ENCODE results near the gene MORN1. TPM values are rescaled to one million over a fixed set of nuclear protein-coding genes. Genes with fewer than 3 reads are reported as not detected.

The MORN1 gene
- total RNA-seq, 1 donor from 2014 or later = 12.1 TPM

- TF ChIP-seq CTCF (IDR thresholded peaks at IDR 0.05; ENCODE audit: unreplicated experiment) = no peak
- H3K27me3 Mint-ChIP-seq (ENCODE audit: unreplicated experiment) = peaks cover 7% of the 10 kb centered on the region
- H3K36me3 Mint-ChIP-seq (ENCODE audit: low read depth, unreplicated experiment) = no peaks in the 10 kb centered on the region
- no peak overlapping the region for H3K4me3 Mint-ChIP-seq (ENCODE audit: unreplicated experiment)
- H3K27ac Mint-ChIP-seq (ENCODE audit: unreplicated experiment) = no peak overlapping the region
- no peaks in the 10 kb centered on the region for H3K4me1 Mint-ChIP-seq (ENCODE audit: unreplicated experiment)
- DNase-seq (ENCODE audit: low spot score) = no peak
- H3K9me3 Mint-ChIP-seq (ENCODE audit: unreplicated experiment) = no peaks in the 10 kb centered on the region
Measured at GRCh38 chr1:2349806-2350205, 41.5 kb downstream of the MORN1 start.

GRCh38 chr1:2348346-2349325 lies 42.7 kb downstream of the MORN1 start:
- no peaks in the 10 kb centered on the region for H3K4me1 Mint-ChIP-seq (ENCODE audit: unreplicated experiment)
- H3K27me3 Mint-ChIP-seq (ENCODE audit: unreplicated experiment) = peaks cover 7% of the 10 kb centered on the region
- H3K9me3 Mint-ChIP-seq (ENCODE audit: unreplicated experiment) = no peaks in the 10 kb centered on the region
- DNase-seq (ENCODE audit: low spot score) = no peak
- H3K27ac Mint-ChIP-seq (ENCODE audit: unreplicated experiment) = no peak overlapping the region
- H3K36me3 Mint-ChIP-seq (ENCODE audit: low read depth, unreplicated experiment) = no peaks in the 10 kb centered on the region
- no peak overlapping the region for H3K4me3 Mint-ChIP-seq (ENCODE audit: unreplicated experiment)
- no peak for TF ChIP-seq CTCF (IDR thresholded peaks at IDR 0.05; ENCODE audit: unreplicated experiment)

- H3K36me3 Mint-ChIP-seq (ENCODE audit: low read depth, unreplicated experiment) = no peaks in the 10 kb centered on the region
- no peak overlapping the region for H3K27ac Mint-ChIP-seq (ENCODE audit: unreplicated experiment)
- no peak for DNase-seq (ENCODE audit: low spot score)
- H3K4me1 Mint-ChIP-seq (ENCODE audit: unreplicated experiment) = no peaks in the 10 kb centered on the region
- peaks cover 7% of the 10 kb centered on the region for H3K27me3 Mint-ChIP-seq (ENCODE audit: unreplicated experiment)
- no peak for TF ChIP-seq CTCF (IDR thresholded peaks at IDR 0.05; ENCODE audit: unreplicated experiment)
- H3K4me3 Mint-ChIP-seq (ENCODE audit: unreplicated experiment) = no peak overlapping the region
- no peaks in the 10 kb centered on the region for H3K9me3 Mint-ChIP-seq (ENCODE audit: unreplicated experiment)
Measured at GRCh38 chr1:2347896-2348295, 43.5 kb downstream of the MORN1 start.

- Mint-ChIP-seq H3K4me3 (ENCODE audit: unreplicated experiment) (no peak overlapping the region), H3K4me1 (ENCODE audit: unreplicated experiment) (no peaks in the 10 kb centered on the region), H3K9me3 (ENCODE audit: unreplicated experiment) (no peaks in the 10 kb centered on the region), H3K36me3 (ENCODE audit: low read depth, unreplicated experiment) (no peaks in the 10 kb centered on the region), H3K27me3 (ENCODE audit: unreplicated experiment) (peaks cover 5% of the 10 kb centered on the region), H3K27ac (ENCODE audit: unreplicated experiment) (no peak overlapping the region)
- no peak for TF ChIP-seq CTCF (IDR thresholded peaks at IDR 0.05; ENCODE audit: unreplicated experiment)
- DNase-seq (ENCODE audit: low spot score) = no peak
Measured at GRCh38 chr1:2347409-2347785, 44.0 kb downstream of the MORN1 start.

All from endothelial cell (in vitro differentiated cells).